Measurements from ENCODE around the gene MED31. TPM values are rescaled to one million over a fixed set of nuclear protein-coding genes. Genes with fewer than 3 reads are reported as not detected.
"Not testable (repeated sequence)": the region's sequence is repeated elsewhere in the genome, so short reads cannot be mapped to it uniquely, and the experiment has no call there.

Gene MED31
- total and polyA plus RNA-seq, 12 donors, result 8.4 to 18.6 (median 14.6) TPM

GRCh38 chr17:6696906-6697305, 45.5 kb upstream of the MED31 start:
- intact Hi-C loops (cut with DNase I), result no loop called here
- H3K27ac ChIP-seq, result no peak overlapping the region
- no peaks in the 10 kb centered on the region for H3K36me3 ChIP-seq
- no peak overlapping the region for H3K4me3 ChIP-seq
- no peaks in the 10 kb centered on the region for H3K9me3 ChIP-seq
- DNase-seq (no peak), ATAC-seq (peak in 1 of 8 donors; percentile 34)
- H3K4me1 ChIP-seq, result no peaks in the 10 kb centered on the region
- no peak for TF ChIP-seq CTCF (IDR thresholded peaks at IDR 0.05)
- WGBS, 2 donors, result 83 to 89% methylated on average over 5 of the region's 5 CpGs
- peaks cover 0 to 14% (median 4%) of the 10 kb centered on the region in 7 donors for H3K27me3 ChIP-seq

GRCh38 chr17:6695565-6695964, 44.2 kb upstream of the MED31 start:
- Histone ChIP-seq H3K27me3 (peaks cover 0 to 24% (median 5%) of the 10 kb centered on the region in 7 donors), H3K4me3 (no peak overlapping the region), H3K9me3 (no peaks in the 10 kb centered on the region), H3K4me1 (no peaks in the 10 kb centered on the region), H3K36me3 (no peaks in the 10 kb centered on the region), H3K27ac (no peak overlapping the region)
- WGBS, 2 donors, result 68 to 79% methylated on average over 13 of the region's 13 CpGs
- DNase-seq (no peak), ATAC-seq (no peak)
- intact Hi-C loops (cut with DNase I), result no loop called here
- no peak for TF ChIP-seq CTCF (IDR thresholded peaks at IDR 0.05)

- Histone ChIP-seq H3K27me3 (peaks cover 0 to 24% (median 7%) of the 10 kb centered on the region in 7 donors), H3K36me3 (no peaks in the 10 kb centered on the region), H3K9me3 (no peaks in the 10 kb centered on the region), H3K4me1 (no peaks in the 10 kb centered on the region), H3K27ac (no peak overlapping the region), H3K4me3 (no peak overlapping the region)
- intact Hi-C loops (cut with DNase I), result no loop called here
- WGBS, 2 donors, result 86 to 93% methylated on average over 2 of the region's 2 CpGs
- ATAC-seq (no peak), DNase-seq (no peak)
- no peak for TF ChIP-seq CTCF (IDR thresholded peaks at IDR 0.05)
Measured at GRCh38 chr17:6695051-6695450, 43.6 kb upstream of the MED31 start.

- H3K27ac ChIP-seq; H3K4me1 ChIP-seq; ATAC-seq; H3K4me3 ChIP-seq; H3K9me3 ChIP-seq; DNase-seq; H3K36me3 ChIP-seq; intact Hi-C loops (cut with DNase I): not testable (repeated sequence)
- 64 to 69% methylated on average over 6 of the region's 6 CpGs for WGBS, 2 donors
- peaks cover 0 to 30% (median 8%) of the 10 kb centered on the region in 7 donors for H3K27me3 ChIP-seq
Measured at GRCh38 chr17:6691958-6692357, 40.6 kb upstream of the MED31 start.

- Histone ChIP-seq H3K27me3 (peaks cover 0 to 30% (median 8%) of the 10 kb centered on the region in 7 donors), H3K4me3 (no peak overlapping the region), H3K27ac (no peak overlapping the region), H3K4me1 (no peaks in the 10 kb centered on the region), H3K36me3 (no peaks in the 10 kb centered on the region), H3K9me3 (no peaks in the 10 kb centered on the region)
- intact Hi-C loops (cut with DNase I), result no loop called here
- DNase-seq (no peak), ATAC-seq (no peak)
- no peak for TF ChIP-seq CTCF (IDR thresholded peaks at IDR 0.05)
- WGBS, 2 donors, result 75 to 91% methylated on average over 3 of the region's 3 CpGs
Measured at GRCh38 chr17:6691546-6691945, 40.1 kb upstream of the MED31 start.
